Measurements from ENCODE around the gene ZNF862. TPM values are rescaled to one million over a fixed set of nuclear protein-coding genes. Genes with fewer than 3 reads are reported as not detected.

Gene ZNF862
- total and polyA plus RNA-seq, 2 of the 8 experiments (the other 6 are each of a cell fraction or from before 2014, with no cell fraction given), result 1.8 to 3.9 TPM

GRCh38 chr7:149823191-149823630 is 15.0 kb upstream of the ZNF862 start:
- Histone ChIP-seq H4K8ac (ENCODE audit: extremely low read depth, insufficient read depth, low read length) (no peak overlapping the region), H3K4me1 (replicated peaks in 1 of 4; ENCODE audit: control insufficient read depth in 3 of 4, insufficient read depth in 4 of 4, low read length in 3 of 4) (no peaks in the 10 kb centered on the region; a peak in 1 of 7 replicates), H3K4me2 (ENCODE audit: insufficient read depth in 1 of 2, low read depth in 2 of 2, low read length in 2 of 2) (no peak overlapping the region), H3K9me3 (ENCODE audit: insufficient read depth in 2 of 2, low read depth in 1 of 2, low read length in 1 of 2) (peaks cover 8 to 29% of the 10 kb centered on the region in 2 experiments; a peak in 3 of 4 replicates), H3K79me1 (ENCODE audit: low read depth, low read length) (no peaks in the 10 kb centered on the region), H3K27me3 (replicated peaks in 1 of 4; ENCODE audit: control insufficient read depth in 3 of 4, extremely low read depth in 1 of 4, insufficient read depth in 3 of 4, low read length in 3 of 4) (no peaks in the 10 kb centered on the region), H4K91ac (replicated peaks; ENCODE audit: insufficient read length, low read length) (no peak overlapping the region), H3K27ac (ENCODE audit: low read depth, low read length) (no peak overlapping the region), H2BK20ac (ENCODE audit: low read length) (no peak overlapping the region), H2BK15ac (ENCODE audit: low read length) (no peak overlapping the region), H4K5ac (ENCODE audit: insufficient read length, low read depth, low read length) (no peak overlapping the region), H3K4ac (replicated peaks; ENCODE audit: insufficient read length, low read depth, low read length) (no peak overlapping the region), H3K23me2 (ENCODE audit: low read depth, low read length) (no peaks in the 10 kb centered on the region), H3K18ac (ENCODE audit: extremely low read depth, low read length) (no peak overlapping the region), H2BK12ac (ENCODE audit: low read depth, low read length) (no peak overlapping the region), H3K9ac (replicated peaks in 1 of 4; ENCODE audit: extremely low read depth in 1 of 4, low read depth in 3 of 4, low read length in 3 of 4) (no peak overlapping the region), H3K79me2 (ENCODE audit: control insufficient read depth in 1 of 2, insufficient read depth in 2 of 2, low read length in 2 of 2) (no peaks in the 10 kb centered on the region), H2BK120ac (replicated peaks; ENCODE audit: low read depth, low read length) (no peak overlapping the region), H4K20me1 (replicated peaks in 1 of 2; ENCODE audit: control insufficient read depth in 1 of 2, insufficient read depth in 2 of 2, low read length in 2 of 2) (no peaks in the 10 kb centered on the region), H3K14ac (ENCODE audit: insufficient read length) (no peak overlapping the region), H2AFZ (ENCODE audit: low read length) (no peak overlapping the region), H3K4me3 (ENCODE audit: extremely low read depth in 1 of 4, insufficient read depth in 2 of 4, low read depth in 3 of 4, low read length in 4 of 4) (no peak overlapping the region), H3K36me3 (ENCODE audit: control insufficient read depth in 2 of 4, insufficient read depth in 4 of 4, low read length in 3 of 4) (no peaks in the 10 kb centered on the region), H2AK5ac (ENCODE audit: low read depth, low read length) (no peak overlapping the region), H2BK5ac (ENCODE audit: low read depth, low read length) (no peak overlapping the region), H3K56ac (replicated peaks; ENCODE audit: insufficient read length, low read depth, low read length) (no peak overlapping the region), H3K23ac (ENCODE audit: insufficient read length) (no peak overlapping the region)
- WGBS, 2 experiments (ENCODE audit: extremely low coverage in 1 of 2, insufficient coverage in 1 of 2, insufficient read length in 1 of 2, insufficient replicate concordance in 2 of 2, low coverage in 1 of 2, low lambda C conversion rate in 2 of 2, missing lambda C conversion rate in 1 of 2), result 89% methylated on average over 8 of the region's 8 CpGs; no CpG with 5 or more reads in 1 of the 2 experiments
- no peak for FAIRE-seq
- ChIA-PET POLR2A (ENCODE audit: partially characterized antibody) (interaction anchor here (1.6 kb wide), 1 partner anchor 10 kb away, joined by 4 read pairs; no protein-coding TSS in a partner anchor), CTCF (ENCODE audit: partially characterized antibody) (interaction anchor here (0.6 to 2.5 kb wide), 6 partner anchors 8 to 1282 kb away, joined by 3 to 7 read pairs (median 4); no protein-coding TSS in a partner anchor)
- no peak for DNase-seq (ENCODE audit: low read depth in 1 of 2, low spot score in 2 of 2)
- no peak for TF ChIP-seq SP1 (IDR thresholded peaks at IDR 0.05; ENCODE audit: low read depth, low read length)
- no peak for TF ChIP-seq CBX8 (IDR thresholded peaks at IDR 0.05; ENCODE audit: borderline replicate concordance, low read depth, low read length)
- TF ChIP-seq SP2 (IDR thresholded peaks at IDR 0.05; ENCODE audit: low read length), result no peak
- TF ChIP-seq CTCF (IDR thresholded peaks at IDR 0.05; ENCODE audit: control extremely low read depth in 1 of 3, insufficient read depth in 1 of 3, low read depth in 1 of 3, low read length in 3 of 3), result no peak
- no peak for TF ChIP-seq GTF2F1 (IDR thresholded peaks at IDR 0.05; ENCODE audit: borderline replicate concordance, low read depth, low read length)
- TF ChIP-seq SIRT6 (IDR thresholded peaks at IDR 0.05; ENCODE audit: low read length), result no peak
- no peak for TF ChIP-seq NANOG (IDR thresholded peaks at IDR 0.05; ENCODE audit: insufficient read depth, low read depth, low read length, poor library complexity, severe bottlenecking)
- TF ChIP-seq SIX5 (IDR thresholded peaks at IDR 0.05; ENCODE audit: low read depth, low read length), result no peak
- TF ChIP-seq TAF1 (IDR thresholded peaks at IDR 0.05; ENCODE audit: low read depth, low read length), result no peak
- no peak for TF ChIP-seq KDM1A (IDR thresholded peaks at IDR 0.05; ENCODE audit: borderline replicate concordance, low read length)
- TF ChIP-seq BRCA1 (IDR thresholded peaks at IDR 0.05; ENCODE audit: low read depth, low read length), result no peak
- TF ChIP-seq TEAD4 (IDR thresholded peaks at IDR 0.05; ENCODE audit: low read depth, low read length), result no peak
- no peak for TF ChIP-seq CEBPB (IDR thresholded peaks at IDR 0.05; ENCODE audit: low read depth, low read length)
